Jurkat, Clone E6-1 (cell line): ENCODE measurements around the gene FAM234B.
"Not testable (repeated sequence)": the region's sequence is repeated elsewhere in the genome, so short reads cannot be mapped to it uniquely, and the experiment has no call there.

Experiments used
- DNase-seq: peaks from one replicate; pipeline ENCODE4 v3.0.0-alpha.2; 2011; ENCODE audit warnings: low read depth, low spot score
- H3K4me3 ChIP-seq: 2 replicates; pipeline ENCODE4 v1.5.1; 2011; ENCODE audit warnings: mild to moderate bottlenecking, low read length, control low read depth, moderate library complexity

FAM234B gene

GRCh38 chr12:13008741-13009380 lies 35.3 kb upstream of the FAM234B start:
- DNase-seq = no peak
- H3K4me3 ChIP-seq = no peak overlapping the region

GRCh38 chr12:13011098-13011497 lies 33.1 kb upstream of the FAM234B start:
- no peak for DNase-seq
- no peak overlapping the region for H3K4me3 ChIP-seq

- no peak for DNase-seq
- H3K4me3 ChIP-seq = no peak overlapping the region
Measured at GRCh38 chr12:13022851-13023271, 21.3 kb upstream of the FAM234B start.

- H3K4me3 ChIP-seq = no peak overlapping the region
- no peak for DNase-seq
Measured at GRCh38 chr12:13023811-13024530, 20.2 kb upstream of the FAM234B start.

GRCh38 chr12:13024531-13024916 lies 19.7 kb upstream of the FAM234B start:
- H3K4me3 ChIP-seq = no peak overlapping the region
- no peak for DNase-seq

GRCh38 chr12:13026286-13026685 lies 17.9 kb upstream of the FAM234B start:
- no peak overlapping the region for H3K4me3 ChIP-seq
- DNase-seq = no peak

- DNase-seq = no peak
- no peak overlapping the region for H3K4me3 ChIP-seq
Measured at GRCh38 chr12:13027032-13027431, 17.1 kb upstream of the FAM234B start.

GRCh38 chr12:13027508-13027907 lies 16.7 kb upstream of the FAM234B start:
- no peak overlapping the region for H3K4me3 ChIP-seq
- no peak for DNase-seq

GRCh38 chr12:13028825-13029570 lies 15.2 kb upstream of the FAM234B start:
- DNase-seq = no peak
- H3K4me3 ChIP-seq = no peak overlapping the region

GRCh38 chr12:13030541-13031291 lies 13.5 kb upstream of the FAM234B start:
- no peak overlapping the region for H3K4me3 ChIP-seq
- no peak for DNase-seq

- no peak overlapping the region for H3K4me3 ChIP-seq
- no peak for DNase-seq
Measured at GRCh38 chr12:13032164-13032563, 12.0 kb upstream of the FAM234B start.

- no peak overlapping the region for H3K4me3 ChIP-seq
- no peak for DNase-seq
Measured at GRCh38 chr12:13033476-13033875, 10.7 kb upstream of the FAM234B start.

GRCh38 chr12:13035335-13035734 lies 8.8 kb upstream of the FAM234B start:
- DNase-seq, H3K4me3 ChIP-seq: not testable (repeated sequence)

- no peak for DNase-seq
- H3K4me3 ChIP-seq = no peak overlapping the region
Measured at GRCh38 chr12:13036881-13037280, 7.3 kb upstream of the FAM234B start.

- DNase-seq = no peak
Measured at GRCh38 chr12:13038491-13039161, 5.6 kb upstream of the FAM234B start.

GRCh38 chr12:13039328-13039956 lies 4.7 kb upstream of the FAM234B start:
- no peak overlapping the region for H3K4me3 ChIP-seq
- DNase-seq = no peak

More at GRCh38 chr12:13038491-13039161, 5.6 kb upstream of the FAM234B start:
- no peak overlapping the region for H3K4me3 ChIP-seq

GRCh38 chr12:13041224-13041623 lies 3.0 kb upstream of the FAM234B start:
- no peak overlapping the region for H3K4me3 ChIP-seq
- DNase-seq = no peak

GRCh38 chr12:13042666-13043230 lies 1.4 kb upstream of the FAM234B start:
- no peak overlapping the region for H3K4me3 ChIP-seq
- DNase-seq = no peak
